ENCODE measurements around the gene SMIM43.

SMIM43 gene

DNA sequence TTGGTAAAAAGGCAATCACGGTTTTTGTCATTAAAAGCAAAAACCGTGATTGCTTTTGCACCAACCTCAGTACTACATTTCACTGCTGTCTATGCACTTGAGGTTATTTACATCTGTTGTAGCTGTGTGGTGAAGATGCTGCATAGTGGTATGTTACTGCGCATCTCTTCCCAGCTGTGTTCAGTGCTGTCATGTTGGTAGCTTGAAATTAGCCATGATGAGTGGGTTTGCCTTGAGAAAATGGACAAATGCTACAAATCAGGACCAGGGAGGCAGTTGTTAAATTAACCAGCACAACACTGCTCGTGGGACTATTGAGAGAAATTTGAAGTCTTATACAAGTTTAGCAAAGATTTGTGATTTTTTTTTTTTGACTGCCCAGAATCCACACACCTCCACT is 2.2 kb upstream of the SMIM43 start:
- Histone ChIP-seq H3K27ac (ENCODE audit: low read depth, low read length) (no peak overlapping the region), H3K4me3 (ENCODE audit: low read depth, low read length) (no peak overlapping the region), H3K79me1 (ENCODE audit: low read length) (no peaks in the 10 kb centered on the region), H3K36me3 (ENCODE audit: control insufficient read depth in 1 of 2, insufficient read depth in 2 of 2, low read length in 2 of 2) (no peaks in the 10 kb centered on the region), H2AFZ (ENCODE audit: insufficient read depth, low read length, poor library complexity) (no peak overlapping the region), H3K4me2 (ENCODE audit: low read length) (no peak overlapping the region), H3K14ac (ENCODE audit: low read length) (no peak overlapping the region), H2AK5ac (ENCODE audit: low read length) (no peak overlapping the region), H2BK5ac (ENCODE audit: low read depth, low read length, poor library complexity) (no peak overlapping the region), H3K79me2 (ENCODE audit: control insufficient read depth, insufficient read depth, low read length, poor library complexity) (no peaks in the 10 kb centered on the region), H3K27me3 (ENCODE audit: insufficient read depth, low read length) (peaks cover 25% of the 10 kb centered on the region), H3K18ac (ENCODE audit: low read length) (no peak overlapping the region), H2BK12ac (ENCODE audit: low read length) (no peak overlapping the region), H3K4me1 (ENCODE audit: control insufficient read depth in 1 of 2, insufficient read depth in 2 of 2, low read length in 2 of 2) (peaks cover 5 to 9% of the 10 kb centered on the region in 2 experiments), H3K4ac (ENCODE audit: low read depth, low read length) (no peak overlapping the region), H3K9me3 (ENCODE audit: insufficient read depth, low read depth, low read length) (no peaks in the 10 kb centered on the region), H2BK120ac (ENCODE audit: insufficient read depth, low read length, poor library complexity) (no peak overlapping the region), H4K91ac (ENCODE audit: low read depth, low read length) (no peak overlapping the region), H3K23ac (ENCODE audit: low read length) (no peak overlapping the region), H3K9ac (ENCODE audit: low read length) (no peak overlapping the region), H4K8ac (ENCODE audit: low read depth, low read length) (no peak overlapping the region), H4K12ac (ENCODE audit: low read depth, low read length) (no peak overlapping the region)
- no peak for DNase-seq
- no CpG with 5 or more reads among the region's 4 CpGs for WGBS (ENCODE audit: extremely low coverage, insufficient coverage, insufficient read length)

- H3K79me2 ChIP-seq (ENCODE audit: control insufficient read depth, insufficient read depth, low read length, poor library complexity) = no peaks in the 10 kb centered on the region
- no peak overlapping the region for H3K4me2 ChIP-seq (ENCODE audit: low read length)
- H4K91ac ChIP-seq (ENCODE audit: low read depth, low read length) = no peak overlapping the region
- H3K4me3 ChIP-seq (ENCODE audit: low read depth, low read length) = no peak overlapping the region
- H3K9ac ChIP-seq (ENCODE audit: low read length) = no peak overlapping the region
- no peak overlapping the region for H2BK12ac ChIP-seq (ENCODE audit: low read length)
- H3K4me1 ChIP-seq (ENCODE audit: control insufficient read depth in 1 of 2, insufficient read depth in 2 of 2, low read length in 2 of 2) = peaks cover 5 to 9% of the 10 kb centered on the region in 2 experiments
- no peak overlapping the region for H2AK5ac ChIP-seq (ENCODE audit: low read length)
- H4K8ac ChIP-seq (ENCODE audit: low read depth, low read length) = no peak overlapping the region
- H3K27me3 ChIP-seq (ENCODE audit: insufficient read depth, low read length) = peaks cover 25% of the 10 kb centered on the region
- no peaks in the 10 kb centered on the region for H3K9me3 ChIP-seq (ENCODE audit: insufficient read depth, low read depth, low read length)
- H2AFZ ChIP-seq (ENCODE audit: insufficient read depth, low read length, poor library complexity) = no peak overlapping the region
- H2BK5ac ChIP-seq (ENCODE audit: low read depth, low read length, poor library complexity) = no peak overlapping the region
- H3K23ac ChIP-seq (ENCODE audit: low read length) = no peak overlapping the region
- H3K14ac ChIP-seq (ENCODE audit: low read length) = no peak overlapping the region
- no CpG with 5 or more reads among the region's 9 CpGs for WGBS (ENCODE audit: extremely low coverage, insufficient coverage, insufficient read length)
- no peak overlapping the region for H3K27ac ChIP-seq (ENCODE audit: low read depth, low read length)
- H3K4ac ChIP-seq (ENCODE audit: low read depth, low read length) = no peak overlapping the region
- H3K18ac ChIP-seq (ENCODE audit: low read length) = no peak overlapping the region
- no peaks in the 10 kb centered on the region for H3K79me1 ChIP-seq (ENCODE audit: low read length)
- H4K12ac ChIP-seq (ENCODE audit: low read depth, low read length) = no peak overlapping the region
- DNase-seq = peak in 1 of 2 donors; percentile 16
- H3K36me3 ChIP-seq (ENCODE audit: control insufficient read depth in 1 of 2, insufficient read depth in 2 of 2, low read length in 2 of 2) = no peaks in the 10 kb centered on the region
- no peak overlapping the region for H2BK120ac ChIP-seq (ENCODE audit: insufficient read depth, low read length, poor library complexity)
These were observed 1.1 kb upstream of the SMIM43 start for GRCh38 chr4:121765971-121766538.

DNA sequence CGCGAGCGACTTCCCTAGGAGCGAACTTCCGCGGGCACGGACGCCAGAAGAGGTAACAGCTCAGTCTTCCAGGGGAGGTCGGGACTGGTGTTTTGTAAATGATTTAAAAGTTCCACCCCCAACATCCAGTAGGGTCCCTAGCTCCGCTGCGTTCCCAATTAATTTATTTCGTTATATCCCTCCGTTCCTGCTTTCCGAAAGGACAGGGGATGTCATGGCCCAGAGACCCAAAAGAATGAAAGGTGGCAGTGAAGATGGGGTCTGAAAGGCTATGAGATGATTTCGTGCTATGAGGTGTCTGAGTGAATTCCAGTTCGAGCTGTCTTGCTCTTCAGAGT is 373 bp upstream of the SMIM43 start:
- WGBS (ENCODE audit: extremely low coverage, insufficient coverage, insufficient read length) = no CpG with 5 or more reads among the region's 16 CpGs
- Histone ChIP-seq H2BK12ac (ENCODE audit: low read length) (no peak overlapping the region), H2BK120ac (ENCODE audit: insufficient read depth, low read length, poor library complexity) (no peak overlapping the region), H4K12ac (ENCODE audit: low read depth, low read length) (no peak overlapping the region), H3K27me3 (ENCODE audit: insufficient read depth, low read length) (peaks cover 25% of the 10 kb centered on the region), H3K4me2 (ENCODE audit: low read length) (peak overlapping the region; percentile 91), H3K27ac (ENCODE audit: low read depth, low read length) (no peak overlapping the region), H2AFZ (ENCODE audit: insufficient read depth, low read length, poor library complexity) (peak overlapping the region; percentile 26), H3K79me2 (ENCODE audit: control insufficient read depth, insufficient read depth, low read length, poor library complexity) (no peaks in the 10 kb centered on the region), H4K91ac (ENCODE audit: low read depth, low read length) (no peak overlapping the region), H3K23ac (ENCODE audit: low read length) (no peak overlapping the region), H3K4ac (ENCODE audit: low read depth, low read length) (no peak overlapping the region), H4K8ac (ENCODE audit: low read depth, low read length) (no peak overlapping the region), H3K18ac (ENCODE audit: low read length) (no peak overlapping the region), H3K9me3 (ENCODE audit: insufficient read depth, low read depth, low read length) (no peaks in the 10 kb centered on the region), H2BK5ac (ENCODE audit: low read depth, low read length, poor library complexity) (no peak overlapping the region), H3K4me1 (ENCODE audit: control insufficient read depth in 1 of 2, insufficient read depth in 2 of 2, low read length in 2 of 2) (peaks cover 5 to 9% of the 10 kb centered on the region in 2 experiments), H3K14ac (ENCODE audit: low read length) (no peak overlapping the region), H3K4me3 (ENCODE audit: low read depth, low read length) (peak overlapping the region; percentile 62), H2AK5ac (ENCODE audit: low read length) (no peak overlapping the region), H3K36me3 (ENCODE audit: control insufficient read depth in 1 of 2, insufficient read depth in 2 of 2, low read length in 2 of 2) (no peaks in the 10 kb centered on the region), H3K9ac (ENCODE audit: low read length) (no peak overlapping the region), H3K79me1 (ENCODE audit: low read length) (no peaks in the 10 kb centered on the region)
- DNase-seq = no peak

DNA sequence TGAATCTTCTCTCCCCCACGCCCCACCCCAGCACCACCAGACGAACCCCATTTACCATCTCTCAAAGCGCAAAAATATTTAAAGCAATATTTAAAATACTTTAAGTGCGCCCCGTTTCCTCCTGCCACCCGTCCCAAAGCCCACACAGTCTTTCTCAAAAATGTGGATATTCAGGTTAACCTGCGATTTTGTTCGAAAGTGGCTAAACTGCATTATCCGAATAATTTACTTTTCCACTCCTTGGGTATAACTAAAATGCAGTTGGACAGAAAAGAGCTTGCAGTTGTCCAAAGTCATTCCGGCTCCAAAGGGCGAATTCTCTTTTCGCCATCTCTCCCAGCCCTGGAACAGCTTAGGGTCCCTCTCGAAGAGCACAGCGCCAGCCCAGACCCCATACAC is 662 bp downstream of the SMIM43 start:
- peak overlapping the region; percentile 26 for H2AFZ ChIP-seq (ENCODE audit: insufficient read depth, low read length, poor library complexity)
- no peaks in the 10 kb centered on the region for H3K79me2 ChIP-seq (ENCODE audit: control insufficient read depth, insufficient read depth, low read length, poor library complexity)
- H3K36me3 ChIP-seq (ENCODE audit: control insufficient read depth in 1 of 2, insufficient read depth in 2 of 2, low read length in 2 of 2) = no peaks in the 10 kb centered on the region
- no peak overlapping the region for H2AK5ac ChIP-seq (ENCODE audit: low read length)
- H3K4me3 ChIP-seq (ENCODE audit: low read depth, low read length) = peak overlapping the region; percentile 62
- no peak overlapping the region for H4K91ac ChIP-seq (ENCODE audit: low read depth, low read length)
- H3K4me1 ChIP-seq (ENCODE audit: control insufficient read depth in 1 of 2, insufficient read depth in 2 of 2, low read length in 2 of 2) = peaks cover 5 to 9% of the 10 kb centered on the region in 2 experiments
- H3K18ac ChIP-seq (ENCODE audit: low read length) = no peak overlapping the region
- no peak overlapping the region for H3K4ac ChIP-seq (ENCODE audit: low read depth, low read length)
- peak in 1 of 2 donors; percentile 78 for DNase-seq
- no peak overlapping the region for H3K27ac ChIP-seq (ENCODE audit: low read depth, low read length)
- H3K9ac ChIP-seq (ENCODE audit: low read length) = no peak overlapping the region
- H3K4me2 ChIP-seq (ENCODE audit: low read length) = peak overlapping the region; percentile 91
- no peak overlapping the region for H2BK5ac ChIP-seq (ENCODE audit: low read depth, low read length, poor library complexity)
- no peak overlapping the region for H4K8ac ChIP-seq (ENCODE audit: low read depth, low read length)
- no CpG with 5 or more reads among the region's 14 CpGs for WGBS (ENCODE audit: extremely low coverage, insufficient coverage, insufficient read length)
- no peaks in the 10 kb centered on the region for H3K9me3 ChIP-seq (ENCODE audit: insufficient read depth, low read depth, low read length)
- peak overlapping the region; percentile 4 for H4K12ac ChIP-seq (ENCODE audit: low read depth, low read length)
- no peak overlapping the region for H2BK12ac ChIP-seq (ENCODE audit: low read length)
- H2BK120ac ChIP-seq (ENCODE audit: insufficient read depth, low read length, poor library complexity) = no peak overlapping the region
- H3K27me3 ChIP-seq (ENCODE audit: insufficient read depth, low read length) = peaks cover 25% of the 10 kb centered on the region
- H3K79me1 ChIP-seq (ENCODE audit: low read length) = no peaks in the 10 kb centered on the region
- no peak overlapping the region for H3K14ac ChIP-seq (ENCODE audit: low read length)
- H3K23ac ChIP-seq (ENCODE audit: low read length) = no peak overlapping the region
